HG03558 (cell line): ENCODE results near the gene FAM241B.

Experiments
- ATAC-seq: cut with Tn5 transposase; IDR thresholded peaks from one replicate; pipeline ENCODE4 v1.9.1; 2021; ENCODE audit warnings: moderate number of reproducible peaks; ENCODE audit not compliant: unreplicated experiment; ENCODE audit errors: extremely low read depth

The FAM241B gene

DNA sequence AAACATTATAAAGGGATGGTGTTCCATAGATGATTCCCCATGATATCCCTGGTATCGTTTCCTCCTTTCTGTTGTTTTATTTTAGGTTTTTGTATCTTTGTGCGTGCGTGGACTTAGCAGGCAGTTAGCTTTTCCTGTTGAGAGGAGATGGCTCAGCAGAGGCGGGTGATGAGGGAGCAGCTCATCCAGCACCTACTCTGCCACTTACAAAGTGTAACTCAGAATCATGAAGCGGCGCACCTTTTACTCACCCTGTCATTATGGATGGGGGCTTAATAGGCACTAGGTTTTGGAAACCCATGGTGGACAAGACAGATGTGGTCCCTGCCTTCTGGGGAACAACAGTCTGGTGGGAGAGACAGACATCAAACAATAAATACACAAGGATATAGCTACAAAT lies 17.1 kb downstream of the FAM241B start:
- no peak for ATAC-seq

DNA sequence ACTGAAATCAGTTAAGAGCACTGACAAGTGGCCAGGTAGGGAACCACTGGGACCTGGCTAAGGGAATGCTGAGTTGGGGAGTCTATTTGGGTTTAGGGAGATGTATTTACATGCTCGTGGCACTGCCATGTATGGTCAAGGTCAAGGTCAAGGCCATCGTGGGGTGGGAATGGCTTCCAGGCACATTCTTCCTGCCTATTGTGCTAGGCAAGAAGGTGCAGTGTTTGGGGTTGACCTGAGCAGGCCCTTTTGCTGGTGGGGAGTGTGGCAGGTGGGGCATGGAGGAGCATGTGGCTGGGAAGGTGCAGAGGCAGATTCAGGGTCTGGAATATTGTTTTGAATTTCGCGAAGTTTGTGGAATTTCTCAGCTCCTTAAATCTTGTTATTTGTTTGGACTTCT lies 17.8 kb downstream of the FAM241B start:
- no peak for ATAC-seq

- no peak for ATAC-seq
Observed at GRCh38 chr10:69648461-69648860, 18.4 kb downstream of the FAM241B start.

GRCh38 chr10:69649786-69650550 lies 19.9 kb downstream of the FAM241B start:
- ATAC-seq, result no peak

DNA sequence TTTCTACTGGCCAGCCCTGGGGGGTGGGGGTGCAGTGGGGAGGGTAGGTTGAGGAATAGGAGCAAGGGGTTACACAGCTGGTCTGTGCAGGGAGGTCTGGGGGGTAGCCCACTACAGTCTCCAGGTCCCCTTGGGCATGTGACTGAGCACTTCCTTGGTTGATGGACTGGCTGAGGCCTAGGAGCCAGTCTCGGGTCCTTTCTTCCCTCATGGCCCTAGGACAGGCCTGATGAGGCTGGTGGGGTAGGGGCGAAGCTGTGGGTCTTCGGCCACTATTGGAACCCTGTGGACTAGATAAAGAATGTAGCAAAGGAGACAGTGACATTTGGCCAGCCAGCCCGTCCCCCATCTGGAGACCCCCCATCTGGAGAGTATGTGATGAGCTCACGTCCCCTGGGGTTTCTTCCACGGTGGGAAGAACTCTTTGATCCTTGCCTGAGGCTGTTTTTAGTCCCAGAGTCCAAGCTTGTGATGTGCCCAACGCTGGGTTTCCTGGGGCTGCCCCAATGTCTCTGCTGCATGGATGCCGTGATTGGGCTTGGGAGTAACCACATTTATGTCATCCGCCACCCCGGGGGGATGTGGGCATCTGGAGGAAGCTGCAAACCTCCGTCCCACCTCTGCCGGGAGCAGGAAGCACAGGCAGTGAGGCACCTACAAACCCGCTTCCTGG lies 20.7 kb downstream of the FAM241B start:
- ATAC-seq, result no peak

- ATAC-seq, result no peak
Observed at GRCh38 chr10:69651362-69651761, 21.3 kb downstream of the FAM241B start.

- ATAC-seq, result no peak
Observed at GRCh38 chr10:69652111-69652856, 22.2 kb downstream of the FAM241B start.

GRCh38 chr10:69652857-69653199 lies 22.8 kb downstream of the FAM241B start:
- no peak for ATAC-seq

- no peak for ATAC-seq
Observed at GRCh38 chr10:69653561-69653960, 23.5 kb downstream of the FAM241B start.

GRCh38 chr10:69655124-69655867 lies 25.2 kb downstream of the FAM241B start:
- no peak for ATAC-seq

DNA sequence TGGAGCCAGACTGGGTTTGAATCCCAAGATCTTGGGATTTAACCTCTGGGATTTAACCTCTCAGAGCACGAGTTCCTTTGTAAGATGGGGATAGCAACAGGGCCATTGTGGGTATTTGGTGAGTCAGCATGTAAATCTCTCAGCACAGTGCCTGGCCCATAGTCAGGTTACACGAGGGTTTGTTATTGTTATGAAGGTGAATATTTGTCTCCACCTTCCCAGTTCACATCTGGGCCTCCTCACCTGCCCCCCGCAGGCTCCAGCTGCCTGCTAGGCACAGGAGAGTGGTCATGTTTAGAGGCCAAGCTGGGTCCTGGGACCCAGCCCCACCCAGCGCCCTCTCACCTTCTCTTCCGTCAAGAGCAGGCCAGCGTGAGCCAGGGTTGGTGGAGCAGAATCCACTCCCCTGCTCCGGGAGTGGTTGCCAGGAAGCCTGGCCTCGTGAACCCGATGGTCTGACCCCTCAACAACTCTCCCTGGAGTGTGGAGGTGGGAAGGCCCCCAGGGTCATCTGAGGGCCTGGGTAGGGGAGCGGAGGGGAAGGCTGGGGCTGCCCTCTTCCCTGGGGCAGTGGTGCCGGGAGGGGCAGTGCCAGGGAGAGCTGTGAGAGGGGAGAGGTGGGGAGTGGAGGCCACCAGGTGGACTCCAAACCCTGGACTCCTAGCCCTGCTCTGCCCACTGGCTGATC lies 26.0 kb downstream of the FAM241B start:
- ATAC-seq, result no peak

- no peak for ATAC-seq
Observed at GRCh38 chr10:69656742-69657269, 26.8 kb downstream of the FAM241B start.

- ATAC-seq, result no peak
Observed at GRCh38 chr10:69657430-69657829, 27.4 kb downstream of the FAM241B start.

GRCh38 chr10:69657866-69658265 lies 27.8 kb downstream of the FAM241B start:
- ATAC-seq, result no peak

GRCh38 chr10:69659241-69660038 lies 29.4 kb downstream of the FAM241B start:
- ATAC-seq, result no peak

DNA sequence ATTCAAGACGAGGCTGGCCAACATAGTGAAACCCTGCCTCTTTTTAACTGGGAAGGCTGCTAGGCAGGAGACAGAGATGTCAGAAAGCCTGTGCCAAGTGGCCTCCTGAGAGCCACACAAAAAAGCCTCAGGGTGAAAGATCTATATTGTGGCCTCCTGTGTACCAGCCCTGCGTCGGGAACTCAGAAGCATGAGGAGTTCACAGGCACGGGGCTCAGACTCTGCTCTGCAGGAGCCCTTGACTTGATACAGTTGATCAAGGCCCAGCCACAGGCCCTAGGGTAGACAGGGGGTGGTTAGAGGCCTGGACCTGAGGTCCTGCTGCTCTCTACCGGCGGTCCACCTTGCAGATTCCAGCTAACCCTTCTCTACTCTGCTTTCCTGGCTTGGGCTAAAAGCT lies 30.2 kb downstream of the FAM241B start:
- ATAC-seq, result no peak

GRCh38 chr10:69661414-69662172 lies 31.5 kb downstream of the FAM241B start:
- ATAC-seq, result no peak

DNA sequence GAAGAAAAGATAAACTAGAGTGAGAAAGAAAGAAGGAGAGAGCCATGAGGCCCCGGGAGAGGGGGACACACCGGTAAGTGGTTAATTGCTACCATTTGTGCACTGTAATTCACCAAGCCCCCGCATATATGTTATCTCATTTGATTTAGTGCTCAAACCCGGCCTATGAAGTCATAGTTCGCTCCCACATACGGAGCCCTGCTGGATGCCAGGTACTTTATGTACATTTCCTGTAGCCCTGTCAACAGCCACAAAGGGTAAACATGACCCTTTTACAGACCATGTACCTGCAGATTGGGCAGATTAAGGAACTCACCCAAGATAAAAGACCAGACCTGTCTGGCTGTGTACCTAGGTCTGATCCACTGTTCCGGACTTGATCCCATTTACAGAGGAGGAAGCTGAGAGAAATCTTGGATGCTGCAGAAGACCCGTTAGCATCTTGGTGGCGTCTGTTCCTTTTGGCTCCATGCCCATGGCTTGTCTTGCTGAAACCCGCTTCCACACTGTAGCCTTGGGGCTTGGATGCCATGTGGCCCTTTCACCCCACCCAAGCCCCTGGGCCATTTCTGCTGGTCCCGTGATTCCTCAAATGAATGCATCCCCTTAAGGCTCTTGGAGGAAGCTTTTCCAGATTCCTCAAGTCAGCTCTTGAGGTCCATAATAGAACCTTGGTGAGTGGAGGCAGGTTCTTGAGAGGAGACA lies 32.3 kb downstream of the FAM241B start:
- no peak for ATAC-seq
